Measurements from ENCODE around the gene EVA1A.

Gene EVA1A

DNA sequence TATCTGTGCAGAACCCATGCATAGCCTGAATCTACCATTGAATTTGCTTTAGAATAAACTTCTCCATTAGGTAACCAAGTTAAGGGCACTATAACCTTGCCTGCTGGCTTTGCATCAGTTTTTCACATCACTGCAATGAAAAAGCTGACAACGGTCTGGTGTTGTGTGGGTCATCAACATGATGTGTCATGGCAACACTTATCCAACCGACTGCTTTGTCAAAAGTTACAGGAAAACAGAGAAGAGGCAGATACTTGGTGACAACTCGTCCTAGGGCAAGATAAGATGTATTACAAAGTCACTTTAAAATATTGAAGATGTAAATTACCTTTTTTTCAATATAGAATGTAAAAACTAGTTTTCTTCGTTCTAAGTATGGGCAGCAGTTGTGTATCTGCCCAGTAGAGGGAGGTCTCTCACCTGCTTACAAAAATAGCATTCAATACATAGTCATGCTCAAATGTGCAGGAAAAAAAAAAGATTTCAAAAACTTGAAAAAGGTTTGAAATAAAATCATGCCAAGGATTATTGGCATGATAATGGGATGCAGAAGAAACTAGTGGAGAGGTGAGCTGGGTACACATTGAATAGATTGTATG lies 96.3 kb downstream of the EVA1A start:
- Histone ChIP-seq H3K27me3 (replicated peaks; ENCODE audit: control insufficient read depth, insufficient read depth, low read length) (no peaks in the 10 kb centered on the region), H3K36me3 (ENCODE audit: control insufficient read depth, insufficient read depth, low read length) (no peaks in the 10 kb centered on the region), H3K4me3 (replicated peaks; ENCODE audit: low read depth, low read length) (no peak overlapping the region)
- no peak for DNase-seq (ENCODE audit: extremely low read depth, insufficient read length)
- TF ChIP-seq, protein P1, sequence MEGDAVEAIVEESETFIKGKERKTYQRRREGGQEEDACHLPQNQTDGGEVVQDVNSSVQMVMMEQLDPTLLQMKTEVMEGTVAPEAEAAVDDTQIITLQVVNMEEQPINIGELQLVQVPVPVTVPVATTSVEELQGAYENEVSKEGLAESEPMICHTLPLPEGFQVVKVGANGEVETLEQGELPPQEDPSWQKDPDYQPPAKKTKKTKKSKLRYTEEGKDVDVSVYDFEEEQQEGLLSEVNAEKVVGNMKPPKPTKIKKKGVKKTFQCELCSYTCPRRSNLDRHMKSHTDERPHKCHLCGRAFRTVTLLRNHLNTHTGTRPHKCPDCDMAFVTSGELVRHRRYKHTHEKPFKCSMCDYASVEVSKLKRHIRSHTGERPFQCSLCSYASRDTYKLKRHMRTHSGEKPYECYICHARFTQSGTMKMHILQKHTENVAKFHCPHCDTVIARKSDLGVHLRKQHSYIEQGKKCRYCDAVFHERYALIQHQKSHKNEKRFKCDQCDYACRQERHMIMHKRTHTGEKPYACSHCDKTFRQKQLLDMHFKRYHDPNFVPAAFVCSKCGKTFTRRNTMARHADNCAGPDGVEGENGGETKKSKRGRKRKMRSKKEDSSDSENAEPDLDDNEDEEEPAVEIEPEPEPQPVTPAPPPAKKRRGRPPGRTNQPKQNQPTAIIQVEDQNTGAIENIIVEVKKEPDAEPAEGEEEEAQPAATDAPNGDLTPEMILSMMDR (IDR thresholded peaks at IDR 0.05; ENCODE audit: insufficient read depth, low read length, poor library complexity, severe bottlenecking), result peak; percentile 80

GRCh38 chr2:75462721-75463120 lies 98.0 kb downstream of the EVA1A start:
- DNase-seq (ENCODE audit: extremely low read depth, insufficient read length), result no peak
- TF ChIP-seq, protein P1 (IDR thresholded peaks at IDR 0.05; ENCODE audit: insufficient read depth, low read length, poor library complexity, severe bottlenecking), result no peak
- Histone ChIP-seq H3K27me3 (replicated peaks; ENCODE audit: control insufficient read depth, insufficient read depth, low read length) (no peaks in the 10 kb centered on the region), H3K36me3 (ENCODE audit: control insufficient read depth, insufficient read depth, low read length) (no peaks in the 10 kb centered on the region), H3K4me3 (replicated peaks; ENCODE audit: low read depth, low read length) (no peak overlapping the region)

DNA sequence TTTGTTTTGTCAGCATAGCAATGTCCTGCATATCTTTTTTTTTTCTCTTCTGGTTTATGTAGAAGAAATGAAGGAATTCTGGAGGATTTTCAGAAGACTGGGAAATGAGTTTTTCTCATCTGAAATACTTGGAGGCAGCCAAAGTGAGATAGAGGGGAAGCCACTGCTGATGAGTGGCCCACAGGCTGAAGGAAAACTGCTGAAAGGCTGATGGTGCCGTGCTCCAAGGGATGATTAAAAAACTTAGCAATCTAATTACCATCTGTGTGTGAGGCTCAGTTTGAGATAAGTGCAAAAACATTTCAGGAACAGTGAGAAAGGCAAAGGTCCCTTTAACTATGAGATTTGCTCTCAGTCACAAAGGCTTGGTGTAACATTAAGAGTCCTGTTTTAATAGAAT lies 98.5 kb downstream of the EVA1A start:
- DNase-seq (ENCODE audit: extremely low read depth, insufficient read length), result no peak
- Histone ChIP-seq H3K36me3 (ENCODE audit: control insufficient read depth, insufficient read depth, low read length) (no peaks in the 10 kb centered on the region), H3K4me3 (replicated peaks; ENCODE audit: low read depth, low read length) (no peak overlapping the region), H3K27me3 (replicated peaks; ENCODE audit: control insufficient read depth, insufficient read depth, low read length) (no peaks in the 10 kb centered on the region)
- TF ChIP-seq, protein P1 (IDR thresholded peaks at IDR 0.05; ENCODE audit: insufficient read depth, low read length, poor library complexity, severe bottlenecking), result no peak

DNA sequence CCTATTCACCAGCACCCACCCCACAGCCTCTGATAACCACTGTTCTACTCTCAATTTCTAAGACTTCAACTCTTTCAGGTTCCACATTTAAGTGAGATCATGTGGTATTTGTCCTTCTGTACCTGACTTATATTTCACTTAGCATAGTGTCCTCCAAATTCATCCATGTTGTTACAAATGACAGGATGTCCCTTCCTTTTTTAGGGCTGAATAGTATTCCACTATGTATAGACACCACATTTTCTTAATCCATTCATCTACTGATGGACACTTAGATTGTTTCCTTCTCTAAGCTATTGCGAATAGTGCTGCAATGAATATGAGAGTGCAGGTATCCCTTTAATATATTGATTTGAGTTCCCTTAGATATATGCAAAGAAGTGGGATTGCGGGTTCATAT lies 100.1 kb downstream of the EVA1A start:
- TF ChIP-seq, protein P1 (IDR thresholded peaks at IDR 0.05; ENCODE audit: insufficient read depth, low read length, poor library complexity, severe bottlenecking), result no peak
- Histone ChIP-seq H3K36me3 (ENCODE audit: control insufficient read depth, insufficient read depth, low read length) (no peaks in the 10 kb centered on the region), H3K27me3 (replicated peaks; ENCODE audit: control insufficient read depth, insufficient read depth, low read length) (no peaks in the 10 kb centered on the region), H3K4me3 (replicated peaks; ENCODE audit: low read depth, low read length) (no peak overlapping the region)
- no peak for DNase-seq (ENCODE audit: extremely low read depth, insufficient read length)

- no peaks in the 10 kb centered on the region for H3K36me3 ChIP-seq (ENCODE audit: control insufficient read depth, insufficient read depth, low read length)
- DNase-seq (ENCODE audit: extremely low read depth, insufficient read length), result no peak
- TF ChIP-seq, protein P1 (IDR thresholded peaks at IDR 0.05; ENCODE audit: insufficient read depth, low read length, poor library complexity, severe bottlenecking), result no peak
- H3K27me3 ChIP-seq (replicated peaks; ENCODE audit: control insufficient read depth, insufficient read depth, low read length), result no peaks in the 10 kb centered on the region
- H3K4me3 ChIP-seq (replicated peaks; ENCODE audit: low read depth, low read length), result no peak overlapping the region
Measured at GRCh38 chr2:75459565-75460310, 101.0 kb downstream of the EVA1A start.
